Esophagus muscularis mucosa (tissue), 2 donors: Measurements from ENCODE around the gene MSX2.

Experiments
- POLR2A ChIP-seq: fragments of 450-650 bp; IDR thresholded peaks from one replicate; pipeline ENCODE4 v1.6.1; 2017; ENCODE audit warnings: antibody characterized with exemption, moderate library complexity, mild to moderate bottlenecking, low read depth
- POLR2AphosphoS5 ChIP-seq, 2 donors: sonication (generic); formaldehyde crosslinking; IDR thresholded peaks; one replicate each; pipeline ENCODE4 v1.6.1; 2017; ENCODE audit warnings: antibody characterized with exemption in 2 of 2

DNA sequence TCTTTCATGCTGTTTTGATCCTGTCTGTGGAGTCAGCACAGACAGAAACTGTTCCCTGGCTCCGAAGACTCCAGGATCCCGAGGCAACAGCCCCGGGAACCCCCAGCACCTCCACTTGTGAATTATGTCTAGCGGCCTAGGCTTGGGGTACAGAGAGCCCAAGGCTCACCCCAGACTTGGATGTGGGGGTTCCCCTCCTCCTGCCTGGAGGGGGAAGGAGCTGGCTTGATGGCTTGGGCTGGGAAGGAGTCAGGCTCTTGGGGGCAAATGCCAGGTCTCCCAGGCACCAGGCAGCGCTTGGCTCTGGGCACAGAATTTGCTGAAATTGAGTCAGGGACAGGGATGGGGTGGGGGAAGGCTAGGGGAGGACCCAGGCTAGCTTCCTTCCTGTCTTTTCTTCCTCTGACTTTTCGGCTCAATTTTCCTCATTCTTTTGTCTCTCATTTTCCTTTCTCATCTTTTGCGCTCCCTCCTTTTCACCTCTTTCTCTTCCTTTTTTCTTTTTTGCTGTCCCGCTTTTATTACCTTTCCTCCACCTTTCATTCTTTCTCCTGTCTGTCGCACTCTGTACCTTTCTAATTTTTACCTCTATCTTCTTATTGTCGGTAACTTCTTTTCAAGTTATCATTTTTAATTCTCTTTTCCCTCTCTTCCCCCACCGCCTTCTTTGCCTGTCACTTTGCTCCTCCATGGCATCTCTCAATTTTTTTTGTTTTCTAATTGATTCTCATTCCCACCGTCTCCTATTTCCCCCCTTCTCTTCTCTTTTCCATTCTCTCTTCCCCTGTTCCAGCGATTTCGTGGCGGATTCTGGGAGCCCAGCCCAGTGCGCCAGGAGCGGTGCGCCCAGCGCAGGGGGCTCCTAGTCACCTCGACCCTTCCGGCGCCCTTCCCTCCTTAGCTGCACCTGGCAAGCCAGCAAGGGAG, 10.5 kb downstream of the MSX2 start:
- TF ChIP-seq POLR2AphosphoS5 (IDR thresholded peaks at IDR 0.05) (no peak), POLR2A (no peak)
